HG02798 (cell line): ENCODE results near the gene NCLN.
"Not testable (repeated sequence)": the region's sequence is repeated elsewhere in the genome, so short reads cannot be mapped to it uniquely, and the experiment has no call there.

Source experiments
- ATAC-seq: cut with Tn5 transposase; IDR thresholded peaks from one replicate; pipeline ENCODE4 v1.9.1; 2021; ENCODE audit warnings: mild to moderate bottlenecking; ENCODE audit not compliant: unreplicated experiment, poor library complexity

The NCLN gene

GRCh38 chr19:3194106-3195087 is 8.7 kb downstream of the NCLN start:
- no peak for ATAC-seq

DNA sequence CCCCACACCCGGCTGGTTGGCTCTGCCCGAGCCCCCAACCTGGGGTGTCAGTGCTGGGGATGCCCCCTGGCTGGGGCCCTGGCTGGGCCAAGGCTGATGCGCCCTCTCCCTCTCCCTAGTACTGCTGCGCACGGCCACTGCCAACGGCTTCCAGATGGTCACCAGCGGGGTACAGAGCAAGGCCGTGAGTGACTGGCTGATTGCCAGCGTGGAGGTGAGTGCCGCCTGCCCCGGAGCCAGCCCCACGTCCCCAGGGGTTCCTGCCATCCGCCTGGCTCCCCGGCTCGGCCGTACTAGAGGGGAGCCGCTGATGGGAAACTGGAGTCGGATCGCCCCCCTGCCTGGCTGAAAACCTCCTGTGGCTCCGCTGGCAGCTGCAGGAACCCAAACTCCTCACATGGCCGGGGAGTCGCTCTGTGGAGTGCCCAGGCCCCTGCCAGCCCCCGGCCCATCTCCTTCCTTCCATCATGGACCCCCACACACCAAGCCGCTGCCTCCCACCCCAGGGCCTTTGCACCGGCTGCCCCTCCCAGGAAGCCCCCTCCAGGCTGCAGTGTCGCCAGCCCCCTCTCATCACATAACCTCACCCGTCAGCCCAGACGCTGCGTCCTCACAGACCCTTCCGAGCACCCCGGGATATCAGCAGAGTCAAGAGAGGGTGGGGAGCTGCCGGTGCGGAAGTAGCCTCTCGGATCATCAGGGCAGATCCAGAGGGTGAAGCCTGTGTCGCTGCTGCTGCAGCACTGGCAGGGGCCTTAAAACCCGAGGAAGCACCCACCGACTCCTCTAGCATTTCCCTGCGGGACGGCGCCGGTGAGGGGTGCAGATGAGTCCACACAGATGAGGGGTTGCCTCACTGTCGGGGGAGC is 10.6 kb downstream of the NCLN start:
- ATAC-seq: no peak

DNA sequence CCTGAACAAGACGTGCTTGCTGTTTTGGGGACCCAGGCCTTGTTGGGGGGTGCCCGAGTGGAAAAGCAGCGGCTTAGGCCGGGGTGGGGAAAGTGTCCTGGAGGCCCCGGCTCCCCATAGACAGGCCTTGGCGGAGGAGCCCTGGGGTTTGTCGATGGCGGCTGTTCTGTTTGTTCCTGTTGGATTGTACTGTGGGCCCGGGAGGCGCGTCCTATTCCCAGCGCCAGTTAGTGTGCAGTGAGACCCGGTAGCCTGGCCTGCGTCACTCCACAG is 11.1 kb downstream of the NCLN start:
- no peak for ATAC-seq

- no peak for ATAC-seq
Measured at GRCh38 chr19:3198901-3199700, 13.4 kb downstream of the NCLN start.

- no peak for ATAC-seq
Measured at GRCh38 chr19:3201072-3201700, 15.5 kb downstream of the NCLN start.

GRCh38 chr19:3201911-3202310 is 16.2 kb downstream of the NCLN start:
- ATAC-seq: no peak

GRCh38 chr19:3202346-3202745 is 16.6 kb downstream of the NCLN start:
- ATAC-seq: no peak

DNA sequence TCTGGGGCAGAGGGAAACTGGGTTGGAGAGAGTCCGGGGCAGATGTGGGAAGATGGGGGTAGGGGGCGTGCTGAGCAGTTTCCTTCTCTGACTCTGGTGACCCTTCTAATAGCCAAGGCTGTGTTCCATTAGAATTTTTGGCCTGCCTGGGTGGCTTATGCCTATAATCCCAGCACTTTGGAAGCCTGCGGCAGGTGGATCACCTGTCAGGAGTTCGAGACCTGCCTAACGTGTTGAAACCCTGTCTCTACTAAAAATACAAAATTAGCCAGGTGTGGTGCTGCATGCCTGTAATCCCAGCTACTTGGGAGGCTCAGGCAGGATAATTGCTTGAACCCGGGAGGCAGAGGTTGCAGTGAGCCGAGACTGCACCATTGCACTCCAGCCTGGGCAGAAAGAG is 17.2 kb downstream of the NCLN start:
- not testable (repeated sequence) for ATAC-seq

DNA sequence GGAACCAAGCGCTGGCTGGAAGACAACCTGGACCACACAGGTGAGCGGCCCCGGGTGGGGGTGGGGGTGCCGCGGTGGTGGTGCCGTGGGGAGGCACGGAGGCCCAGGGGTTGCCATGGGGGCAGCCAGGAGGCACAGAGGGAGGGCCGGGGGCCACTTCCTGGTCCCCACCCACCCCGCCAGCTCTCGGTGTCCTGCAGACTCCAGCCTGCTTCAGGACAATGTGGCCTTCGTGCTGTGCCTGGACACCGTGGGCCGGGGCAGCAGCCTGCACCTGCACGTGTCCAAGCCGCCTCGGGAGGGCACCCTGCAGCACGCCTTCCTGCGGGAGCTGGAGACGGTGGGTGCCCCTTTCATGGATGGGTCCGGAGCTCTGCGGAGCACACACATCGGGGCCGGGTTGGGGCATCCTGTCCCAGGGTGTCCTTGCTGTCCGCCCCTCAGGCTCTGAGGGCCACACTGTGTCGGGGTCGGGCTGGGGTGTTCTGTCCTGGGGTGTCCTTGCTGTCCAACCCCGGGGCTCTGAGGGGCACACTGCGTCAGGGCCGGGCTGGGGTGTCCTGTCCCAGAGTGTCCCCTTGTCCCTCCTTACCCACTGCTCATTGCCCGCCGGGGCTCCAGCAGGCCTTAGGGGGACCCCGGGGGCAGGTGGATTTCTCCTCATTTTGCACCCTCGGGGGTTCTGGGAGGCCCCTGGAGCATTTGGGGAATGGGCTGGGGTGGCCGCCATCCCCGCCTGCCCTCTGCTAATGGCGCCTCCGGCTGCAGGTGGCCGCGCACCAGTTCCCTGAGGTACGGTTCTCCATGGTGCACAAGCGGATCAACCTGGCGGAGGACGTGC is 18.3 kb downstream of the NCLN start:
- ATAC-seq: no peak

DNA sequence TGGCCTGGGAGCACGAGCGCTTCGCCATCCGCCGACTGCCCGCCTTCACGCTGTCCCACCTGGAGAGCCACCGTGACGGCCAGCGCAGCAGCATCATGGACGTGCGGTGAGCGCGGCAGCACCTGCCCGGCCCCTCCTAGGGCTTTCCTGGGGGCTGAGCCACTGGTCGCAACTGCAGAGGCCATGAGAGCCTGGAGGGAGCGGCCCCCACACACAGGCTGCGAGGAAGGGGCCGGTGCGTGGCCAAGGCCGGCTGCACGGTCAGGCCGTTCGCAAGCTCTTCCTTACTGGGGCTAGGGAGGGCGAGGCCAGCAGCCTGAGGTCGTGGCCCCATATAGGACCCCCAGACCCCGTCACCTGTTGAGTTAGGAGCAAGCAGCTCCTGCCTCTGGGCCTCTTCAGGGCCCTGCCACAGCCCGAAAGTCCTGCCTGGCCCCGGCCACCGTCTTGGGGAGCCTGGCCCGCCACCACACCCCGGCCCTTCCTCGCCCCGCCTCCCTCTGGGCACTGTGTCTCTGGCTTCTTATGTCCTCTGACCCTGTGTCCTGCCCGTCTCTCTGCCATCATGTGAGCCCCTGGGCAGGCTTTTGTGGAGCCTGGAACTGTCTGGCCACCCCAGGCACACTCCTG is 19.0 kb downstream of the NCLN start:
- no peak for ATAC-seq

- no peak for ATAC-seq
Measured at GRCh38 chr19:3206216-3206953, 20.7 kb downstream of the NCLN start.

- ATAC-seq: no peak
Measured at GRCh38 chr19:3207461-3208242, 21.9 kb downstream of the NCLN start.

GRCh38 chr19:3208317-3209207 is 22.8 kb downstream of the NCLN start:
- ATAC-seq: no peak

- ATAC-seq: peak; percentile 50
Measured at GRCh38 chr19:3210347-3211017, 24.8 kb downstream of the NCLN start.

DNA sequence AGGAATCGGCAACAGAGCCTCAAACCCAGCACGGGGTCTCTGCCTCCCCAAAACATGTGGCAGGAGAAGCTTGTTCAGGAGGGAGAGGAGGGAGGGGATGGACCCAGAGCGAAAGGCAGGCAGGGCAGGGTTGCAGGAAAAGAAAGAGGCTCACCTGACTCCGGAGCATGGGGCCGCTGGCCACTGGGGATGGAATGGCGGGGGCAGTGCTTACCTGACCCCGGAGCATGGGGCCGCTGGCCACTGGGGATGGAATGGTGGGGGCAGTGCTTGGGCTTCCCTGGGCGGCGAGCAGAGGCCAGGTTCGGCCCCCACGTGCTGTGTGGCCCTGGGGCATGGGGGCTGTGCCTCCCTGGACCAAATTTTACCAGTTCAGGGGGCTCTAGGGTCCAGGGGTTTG is 25.5 kb downstream of the NCLN start:
- no peak for ATAC-seq

DNA sequence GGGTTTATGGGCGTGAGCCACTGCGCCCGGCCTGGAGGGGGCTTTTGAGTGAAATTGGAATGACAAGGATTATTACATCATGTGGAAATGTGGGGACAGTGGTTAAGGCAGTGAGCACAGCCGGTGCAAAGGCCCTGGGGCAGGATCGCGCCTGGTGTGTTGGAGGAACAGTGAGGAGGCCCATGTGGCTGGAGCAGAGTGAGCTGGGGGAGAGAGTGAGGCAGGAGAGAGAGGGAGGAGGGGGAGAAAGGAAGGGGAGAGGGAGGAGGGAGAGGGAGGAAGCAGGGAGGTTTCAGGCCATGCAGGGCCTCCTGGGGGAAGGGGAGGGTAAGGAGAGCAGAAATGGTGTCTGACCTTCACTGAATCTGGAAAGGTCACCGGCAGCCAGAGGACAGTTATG is 27.4 kb downstream of the NCLN start:
- ATAC-seq: no peak
